ENCODE measurements around the gene VAV3.

DNA sequence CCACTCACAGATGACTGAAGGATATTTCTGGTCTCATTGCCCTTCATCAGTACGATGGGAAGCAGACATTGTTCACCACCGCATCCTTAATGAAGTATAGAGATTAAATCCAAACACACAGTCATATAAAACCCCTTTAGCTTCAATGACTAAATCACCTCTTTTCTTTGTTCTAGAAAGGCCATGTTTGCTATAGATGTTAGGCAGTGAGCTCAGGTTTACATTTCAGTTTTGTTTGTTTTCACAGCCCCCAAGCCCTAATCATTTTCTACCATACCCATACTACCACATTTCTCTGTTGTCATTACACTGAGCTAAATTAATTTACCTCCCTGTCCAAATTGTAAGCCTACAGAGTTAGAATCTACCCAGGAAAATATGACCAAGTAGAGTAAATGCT is 439.0 kb downstream of the VAV3 start:
- no peak for TF ChIP-seq EZH2 (IDR thresholded peaks at IDR 0.05; ENCODE audit: insufficient read depth, low read length)
- TF ChIP-seq, protein P1, sequence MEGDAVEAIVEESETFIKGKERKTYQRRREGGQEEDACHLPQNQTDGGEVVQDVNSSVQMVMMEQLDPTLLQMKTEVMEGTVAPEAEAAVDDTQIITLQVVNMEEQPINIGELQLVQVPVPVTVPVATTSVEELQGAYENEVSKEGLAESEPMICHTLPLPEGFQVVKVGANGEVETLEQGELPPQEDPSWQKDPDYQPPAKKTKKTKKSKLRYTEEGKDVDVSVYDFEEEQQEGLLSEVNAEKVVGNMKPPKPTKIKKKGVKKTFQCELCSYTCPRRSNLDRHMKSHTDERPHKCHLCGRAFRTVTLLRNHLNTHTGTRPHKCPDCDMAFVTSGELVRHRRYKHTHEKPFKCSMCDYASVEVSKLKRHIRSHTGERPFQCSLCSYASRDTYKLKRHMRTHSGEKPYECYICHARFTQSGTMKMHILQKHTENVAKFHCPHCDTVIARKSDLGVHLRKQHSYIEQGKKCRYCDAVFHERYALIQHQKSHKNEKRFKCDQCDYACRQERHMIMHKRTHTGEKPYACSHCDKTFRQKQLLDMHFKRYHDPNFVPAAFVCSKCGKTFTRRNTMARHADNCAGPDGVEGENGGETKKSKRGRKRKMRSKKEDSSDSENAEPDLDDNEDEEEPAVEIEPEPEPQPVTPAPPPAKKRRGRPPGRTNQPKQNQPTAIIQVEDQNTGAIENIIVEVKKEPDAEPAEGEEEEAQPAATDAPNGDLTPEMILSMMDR (IDR thresholded peaks at IDR 0.05; ENCODE audit: insufficient read depth, low read depth, low read length) = no peak

All from astrocyte (in vitro differentiated cells and primary cell).